HepG2 (cell line): ENCODE results near the gene SERHL2. TPM values are rescaled to one million over a fixed set of nuclear protein-coding genes. Genes with fewer than 3 reads are reported as not detected.

ENCODE experiments used
- ATF4 ChIP-seq, 2 experiments: fragments of 450-650 bp in 1 of 2; sonication (generic) in 1 of 2; formaldehyde crosslinking; IDR thresholded peaks; 2 replicates each; pipeline versions ENCODE4 v1.5.0 to v1.8.0; 2020 to 2022; ENCODE audit warnings: mild to moderate bottlenecking in 1 of 2, missing genetic modification reagents in 1 of 2
- CTCF ChIP-seq: sonication (generic); formaldehyde crosslinking; IDR thresholded peaks from 2 replicates; pipeline ENCODE4 v1.5.0; 2020; ENCODE audit warnings: mild to moderate bottlenecking, missing genetic modification reagents, moderate library complexity
- PHB2 ChIP-seq: fragments of 450-650 bp; IDR thresholded peaks from 2 replicates; pipeline ENCODE4 v1.6.1; 2018; ENCODE audit not compliant: partially characterized antibody
- RARA ChIP-seq: IDR thresholded peaks from 2 replicates; pipeline ENCODE4 v1.6.1; 2016; ENCODE audit warnings: missing genetic modification reagents, missing compliant biosample characterization
- RFX1 ChIP-seq: fragments of 450-650 bp; IDR thresholded peaks from 2 replicates; pipeline ENCODE4 v1.6.1; 2017
- THAP7 ChIP-seq: sonication (generic); formaldehyde crosslinking; IDR thresholded peaks from 2 replicates; pipeline ENCODE4 v1.8.1; 2023; ENCODE audit warnings: mild to moderate bottlenecking, missing genetic modification reagents
- TOPORS ChIP-seq: sonication (generic); formaldehyde crosslinking; IDR thresholded peaks from 2 replicates; pipeline ENCODE4 v1.8.0; 2023; ENCODE audit warnings: mild to moderate bottlenecking, missing genetic modification reagents
- ZKSCAN1 ChIP-seq: fragments of 150-350 bp; IDR thresholded peaks from 2 replicates; pipeline ENCODE4 v1.6.1; 2014; ENCODE audit warnings: low read length
- ZNF484 ChIP-seq: sonication (generic); formaldehyde crosslinking; IDR thresholded peaks from 2 replicates; pipeline ENCODE4 v1.5.1; 2020; ENCODE audit warnings: mild to moderate bottlenecking, low read depth, missing genetic modification reagents, borderline replicate concordance
- ZNF562 ChIP-seq: sonication (generic); formaldehyde crosslinking; IDR thresholded peaks from 2 replicates; pipeline ENCODE4 v1.8.0; 2022; ENCODE audit warnings: missing genetic modification reagents, borderline replicate concordance
- polyA plus RNA-seq, 8 experiments: library from polyadenylated mRNA; depleted of rRNA in 3 of 8; stranded (reverse) in 7 of 8; unstranded in 1 of 8; fragments of >200 nt; fragmentation: Illumina TruSeq in 4 of 8; extraction: Trizol in 4 of 8; gene quantifications; 2 replicates each; pipeline versions ENCODE4 v1.2.1 to v1.2.3, GENCODE V29; 2011 to 2016; ENCODE audit warnings: low read depth in 4 of 8, missing spikeins in 1 of 8, mixed read lengths in 1 of 8; ENCODE audit not compliant: insufficient read depth in 1 of 8
- total RNA-seq, 5 experiments: library from RNA; depleted of rRNA; stranded (reverse); fragments of >200 nt; fragmentation: Illumina TruSeq; extraction: Trizol; gene quantifications; 2 replicates each; pipeline ENCODE4 v1.2.3, GENCODE V29; 2016; ENCODE audit warnings: low read depth in 1 of 5
- TF ChIP-seq, protein P1 (sequence below): sonication (generic); formaldehyde crosslinking; IDR thresholded peaks from 2 replicates; pipeline ENCODE4 v1.5.0; 2020; ENCODE audit warnings: missing genetic modification reagents, mild to moderate bottlenecking, borderline replicate concordance
- TF ChIP-seq, protein P2 (sequence below): sonication (generic); formaldehyde crosslinking; IDR thresholded peaks from 2 replicates; pipeline ENCODE4 v1.4.0; 2020; ENCODE audit warnings: missing genetic modification reagents, borderline replicate concordance
- TF ChIP-seq, protein P3 (sequence below): sonication (generic); formaldehyde crosslinking; IDR thresholded peaks from 2 replicates; pipeline ENCODE4 v1.4.0; 2020; ENCODE audit warnings: missing genetic modification reagents, borderline replicate concordance

SERHL2 gene
- total and polyA plus RNA-seq, 2 of the 13 experiments (the other 11 are each of a cell fraction or from before 2014, with no cell fraction given), result 1.0 to 1.8 TPM

GRCh38 chr22:42615092-42615859 lies 61.5 kb downstream of the SERHL2 start (continued):
- TF ChIP-seq, protein P1, sequence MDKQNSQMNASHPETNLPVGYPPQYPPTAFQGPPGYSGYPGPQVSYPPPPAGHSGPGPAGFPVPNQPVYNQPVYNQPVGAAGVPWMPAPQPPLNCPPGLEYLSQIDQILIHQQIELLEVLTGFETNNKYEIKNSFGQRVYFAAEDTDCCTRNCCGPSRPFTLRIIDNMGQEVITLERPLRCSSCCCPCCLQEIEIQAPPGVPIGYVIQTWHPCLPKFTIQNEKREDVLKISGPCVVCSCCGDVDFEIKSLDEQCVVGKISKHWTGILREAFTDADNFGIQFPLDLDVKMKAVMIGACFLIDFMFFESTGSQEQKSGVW (CRISPR knock-in tag), result no peak
- TF ChIP-seq ZKSCAN1, result peak; percentile 98
- TF ChIP-seq THAP7 (CRISPR knock-in tag), result peak; percentile 8; the same call in 1 of the 2 replicates
- no peak for TF ChIP-seq ZNF484
- TF ChIP-seq PHB2, result no peak
- TF ChIP-seq, protein P2, sequence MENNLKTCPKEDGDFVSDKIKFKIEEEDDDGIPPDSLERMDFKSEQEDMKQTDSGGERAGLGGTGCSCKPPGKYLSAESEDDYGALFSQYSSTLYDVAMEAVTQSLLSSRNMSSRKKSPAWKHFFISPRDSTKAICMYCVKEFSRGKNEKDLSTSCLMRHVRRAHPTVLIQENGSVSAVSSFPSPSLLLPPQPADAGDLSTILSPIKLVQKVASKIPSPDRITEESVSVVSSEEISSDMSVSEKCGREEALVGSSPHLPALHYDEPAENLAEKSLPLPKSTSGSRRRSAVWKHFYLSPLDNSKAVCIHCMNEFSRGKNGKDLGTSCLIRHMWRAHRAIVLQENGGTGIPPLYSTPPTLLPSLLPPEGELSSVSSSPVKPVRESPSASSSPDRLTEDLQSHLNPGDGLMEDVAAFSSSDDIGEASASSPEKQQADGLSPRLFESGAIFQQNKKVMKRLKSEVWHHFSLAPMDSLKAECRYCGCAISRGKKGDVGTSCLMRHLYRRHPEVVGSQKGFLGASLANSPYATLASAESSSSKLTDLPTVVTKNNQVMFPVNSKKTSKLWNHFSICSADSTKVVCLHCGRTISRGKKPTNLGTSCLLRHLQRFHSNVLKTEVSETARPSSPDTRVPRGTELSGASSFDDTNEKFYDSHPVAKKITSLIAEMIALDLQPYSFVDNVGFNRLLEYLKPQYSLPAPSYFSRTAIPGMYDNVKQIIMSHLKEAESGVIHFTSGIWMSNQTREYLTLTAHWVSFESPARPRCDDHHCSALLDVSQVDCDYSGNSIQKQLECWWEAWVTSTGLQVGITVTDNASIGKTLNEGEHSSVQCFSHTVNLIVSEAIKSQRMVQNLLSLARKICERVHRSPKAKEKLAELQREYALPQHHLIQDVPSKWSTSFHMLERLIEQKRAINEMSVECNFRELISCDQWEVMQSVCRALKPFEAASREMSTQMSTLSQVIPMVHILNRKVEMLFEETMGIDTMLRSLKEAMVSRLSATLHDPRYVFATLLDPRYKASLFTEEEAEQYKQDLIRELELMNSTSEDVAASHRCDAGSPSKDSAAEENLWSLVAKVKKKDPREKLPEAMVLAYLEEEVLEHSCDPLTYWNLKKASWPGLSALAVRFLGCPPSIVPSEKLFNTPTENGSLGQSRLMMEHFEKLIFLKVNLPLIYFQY (CRISPR knock-in tag), result peak; percentile 47; the same call in 1 of the 2 replicates
- TF ChIP-seq ZNF562 (CRISPR knock-in tag), result peak; percentile 91
- TF ChIP-seq ATF4 (CRISPR knock-in tag; IDR thresholded peaks at IDR 0.05), result peak in 1 of 2 experiments; percentile 83
- no peak for TF ChIP-seq CTCF (CRISPR knock-in tag)
- TF ChIP-seq, protein P3, sequence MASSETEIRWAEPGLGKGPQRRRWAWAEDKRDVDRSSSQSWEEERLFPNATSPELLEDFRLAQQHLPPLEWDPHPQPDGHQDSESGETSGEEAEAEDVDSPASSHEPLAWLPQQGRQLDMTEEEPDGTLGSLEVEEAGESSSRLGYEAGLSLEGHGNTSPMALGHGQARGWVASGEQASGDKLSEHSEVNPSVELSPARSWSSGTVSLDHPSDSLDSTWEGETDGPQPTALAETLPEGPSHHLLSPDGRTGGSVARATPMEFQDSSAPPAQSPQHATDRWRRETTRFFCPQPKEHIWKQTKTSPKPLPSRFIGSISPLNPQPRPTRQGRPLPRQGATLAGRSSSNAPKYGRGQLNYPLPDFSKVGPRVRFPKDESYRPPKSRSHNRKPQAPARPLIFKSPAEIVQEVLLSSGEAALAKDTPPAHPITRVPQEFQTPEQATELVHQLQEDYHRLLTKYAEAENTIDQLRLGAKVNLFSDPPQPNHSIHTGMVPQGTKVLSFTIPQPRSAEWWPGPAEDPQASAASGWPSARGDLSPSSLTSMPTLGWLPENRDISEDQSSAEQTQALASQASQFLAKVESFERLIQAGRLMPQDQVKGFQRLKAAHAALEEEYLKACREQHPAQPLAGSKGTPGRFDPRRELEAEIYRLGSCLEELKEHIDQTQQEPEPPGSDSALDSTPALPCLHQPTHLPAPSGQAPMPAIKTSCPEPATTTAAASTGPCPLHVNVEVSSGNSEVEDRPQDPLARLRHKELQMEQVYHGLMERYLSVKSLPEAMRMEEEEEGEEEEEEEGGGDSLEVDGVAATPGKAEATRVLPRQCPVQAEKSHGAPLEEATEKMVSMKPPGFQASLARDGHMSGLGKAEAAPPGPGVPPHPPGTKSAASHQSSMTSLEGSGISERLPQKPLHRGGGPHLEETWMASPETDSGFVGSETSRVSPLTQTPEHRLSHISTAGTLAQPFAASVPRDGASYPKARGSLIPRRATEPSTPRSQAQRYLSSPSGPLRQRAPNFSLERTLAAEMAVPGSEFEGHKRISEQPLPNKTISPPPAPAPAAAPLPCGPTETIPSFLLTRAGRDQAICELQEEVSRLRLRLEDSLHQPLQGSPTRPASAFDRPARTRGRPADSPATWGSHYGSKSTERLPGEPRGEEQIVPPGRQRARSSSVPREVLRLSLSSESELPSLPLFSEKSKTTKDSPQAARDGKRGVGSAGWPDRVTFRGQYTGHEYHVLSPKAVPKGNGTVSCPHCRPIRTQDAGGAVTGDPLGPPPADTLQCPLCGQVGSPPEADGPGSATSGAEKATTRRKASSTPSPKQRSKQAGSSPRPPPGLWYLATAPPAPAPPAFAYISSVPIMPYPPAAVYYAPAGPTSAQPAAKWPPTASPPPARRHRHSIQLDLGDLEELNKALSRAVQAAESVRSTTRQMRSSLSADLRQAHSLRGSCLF (CRISPR knock-in tag), result peak; percentile 51; the same call in 1 of the 2 replicates
- peak; percentile 75 for TF ChIP-seq RARA (CRISPR knock-in tag)
- TF ChIP-seq TOPORS (CRISPR knock-in tag), result peak; percentile 83; the same call in 1 of the 2 replicates
- TF ChIP-seq RFX1, result no peak
